Measurements from ENCODE around the gene ATOH8. TPM values are rescaled to one million over a fixed set of nuclear protein-coding genes. Genes with fewer than 3 reads are reported as not detected.

ATOH8 gene
- total RNA-seq, 4 donors from 2014 or later = 34.5 to 79.5 (median 59.6) TPM

DNA sequence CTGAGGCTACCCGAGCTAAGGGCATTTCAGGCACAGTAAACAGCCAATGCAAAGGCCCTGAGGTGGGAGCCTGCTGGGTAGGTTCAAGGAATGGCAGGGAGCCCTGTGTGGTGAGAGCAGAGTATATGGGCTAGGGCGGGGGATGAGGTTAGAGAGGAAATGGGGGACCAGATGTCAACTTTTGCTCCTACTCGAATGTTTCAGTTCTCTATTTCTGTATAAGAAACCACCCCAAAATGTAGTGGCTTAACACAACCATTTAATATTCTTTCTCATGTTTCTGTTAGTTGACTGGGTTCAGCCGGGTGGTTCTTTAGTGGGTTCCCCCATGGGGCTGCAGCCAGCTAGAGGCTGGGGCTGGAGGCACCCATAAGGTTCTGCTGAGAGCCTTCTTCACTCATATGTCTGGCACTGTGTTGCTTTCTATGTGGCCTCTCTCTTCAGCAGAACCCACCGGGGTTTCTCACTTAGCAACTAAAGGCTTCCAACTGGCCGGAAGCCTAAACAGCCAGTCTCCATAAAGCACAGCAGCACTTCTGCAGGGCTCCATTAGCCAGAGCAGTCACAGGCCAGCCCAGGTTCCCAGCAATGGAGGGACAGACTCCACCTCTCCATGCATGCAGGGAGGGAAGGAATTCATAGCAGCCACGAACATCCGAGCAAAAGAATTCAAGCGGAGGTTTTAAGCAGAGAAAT lies 5.6 kb upstream of the ATOH8 start:
- 85 to 94% methylated on average over 4 to 7 of the region's 9 CpGs for WGBS, 2 donors (ENCODE audit: low coverage in 1 of 2)
- ATAC-seq = no peak
- no peak overlapping the region for H3K4me3 ChIP-seq
- H3K27me3 ChIP-seq = no peaks in the 10 kb centered on the region
- TF ChIP-seq EP300 (IDR thresholded peaks at IDR 0.05) = no peak
- TF ChIP-seq, protein P1, sequence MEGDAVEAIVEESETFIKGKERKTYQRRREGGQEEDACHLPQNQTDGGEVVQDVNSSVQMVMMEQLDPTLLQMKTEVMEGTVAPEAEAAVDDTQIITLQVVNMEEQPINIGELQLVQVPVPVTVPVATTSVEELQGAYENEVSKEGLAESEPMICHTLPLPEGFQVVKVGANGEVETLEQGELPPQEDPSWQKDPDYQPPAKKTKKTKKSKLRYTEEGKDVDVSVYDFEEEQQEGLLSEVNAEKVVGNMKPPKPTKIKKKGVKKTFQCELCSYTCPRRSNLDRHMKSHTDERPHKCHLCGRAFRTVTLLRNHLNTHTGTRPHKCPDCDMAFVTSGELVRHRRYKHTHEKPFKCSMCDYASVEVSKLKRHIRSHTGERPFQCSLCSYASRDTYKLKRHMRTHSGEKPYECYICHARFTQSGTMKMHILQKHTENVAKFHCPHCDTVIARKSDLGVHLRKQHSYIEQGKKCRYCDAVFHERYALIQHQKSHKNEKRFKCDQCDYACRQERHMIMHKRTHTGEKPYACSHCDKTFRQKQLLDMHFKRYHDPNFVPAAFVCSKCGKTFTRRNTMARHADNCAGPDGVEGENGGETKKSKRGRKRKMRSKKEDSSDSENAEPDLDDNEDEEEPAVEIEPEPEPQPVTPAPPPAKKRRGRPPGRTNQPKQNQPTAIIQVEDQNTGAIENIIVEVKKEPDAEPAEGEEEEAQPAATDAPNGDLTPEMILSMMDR (IDR thresholded peaks at IDR 0.05) = no peak
- TF ChIP-seq POLR2A (IDR thresholded peaks at IDR 0.05) = no peak
- no peak for TF ChIP-seq POLR2AphosphoS5 (IDR thresholded peaks at IDR 0.05)
- H3K36me3 ChIP-seq = no peaks in the 10 kb centered on the region
- H3K9me3 ChIP-seq = no peaks in the 10 kb centered on the region
- peak overlapping the region in 3 of 4 donors; percentile 69 to 89 (median 78) for H3K27ac ChIP-seq
- peaks cover 10 to 89% (median 72%) of the 10 kb centered on the region in 3 donors for H3K4me1 ChIP-seq

- Histone ChIP-seq H3K27me3 (no peaks in the 10 kb centered on the region), H3K9me3 (no peaks in the 10 kb centered on the region), H3K36me3 (no peaks in the 10 kb centered on the region), H3K27ac (peak overlapping the region; percentile 19 to 89 (median 74)), H3K4me3 (no peak overlapping the region), H3K4me1 (peaks cover under 1 to 83% (median 64%) of the 10 kb centered on the region in 3 donors)
- 33 to 49% methylated on average over 3 to 4 of the region's 7 CpGs for WGBS, 2 donors (ENCODE audit: low coverage in 1 of 2)
- ATAC-seq = peak; percentile 63
- TF ChIP-seq POLR2AphosphoS5 (IDR thresholded peaks at IDR 0.05) = peak; percentile 37
- no peak for TF ChIP-seq POLR2A (IDR thresholded peaks at IDR 0.05)
- TF ChIP-seq, protein P1 (IDR thresholded peaks at IDR 0.05) = peak in 1 of 4 experiments; percentile 15
- no peak for TF ChIP-seq EP300 (IDR thresholded peaks at IDR 0.05)
Observed at GRCh38 chr2:85748985-85749875, 4.6 kb upstream of the ATOH8 start.

GRCh38 chr2:85750587-85751575 lies 2.9 kb upstream of the ATOH8 start:
- peaks cover 0 to 82% (median 52%) of the 10 kb centered on the region in 3 donors for H3K4me1 ChIP-seq
- peak overlapping the region in 3 of 4 donors; percentile 69 to 89 (median 78) for H3K27ac ChIP-seq
- WGBS, 2 donors (ENCODE audit: low coverage in 1 of 2) = 23 to 57% methylated on average over 1 to 7 of the region's 15 CpGs
- no peak for TF ChIP-seq POLR2AphosphoS5 (IDR thresholded peaks at IDR 0.05)
- TF ChIP-seq, protein P1 (IDR thresholded peaks at IDR 0.05) = peak in 3 of 4 experiments; percentile 81 to 87 (median 81)
- ATAC-seq = peak; percentile 30
- H3K4me3 ChIP-seq = no peak overlapping the region
- no peaks in the 10 kb centered on the region for H3K36me3 ChIP-seq
- no peaks in the 10 kb centered on the region for H3K27me3 ChIP-seq
- no peaks in the 10 kb centered on the region for H3K9me3 ChIP-seq

DNA sequence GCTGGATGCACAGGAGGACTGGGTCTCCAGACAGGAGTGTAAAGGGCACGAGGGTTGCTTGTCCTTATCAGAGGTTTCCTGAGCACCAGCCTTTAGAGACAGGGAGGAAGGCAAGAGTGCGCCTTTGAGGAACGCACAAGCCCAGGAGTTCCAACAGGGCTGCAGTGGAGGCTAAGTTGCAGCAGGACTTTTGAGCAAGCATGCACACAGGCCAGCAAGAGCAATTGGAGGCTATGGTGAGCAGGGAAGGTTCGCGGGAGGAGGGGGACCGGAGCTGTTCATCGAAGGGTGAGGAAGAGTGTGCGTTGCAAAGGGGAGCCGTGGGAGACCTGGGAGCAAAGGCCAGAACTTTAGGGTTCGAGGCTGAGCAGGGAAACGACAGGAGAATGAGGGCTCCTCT lies 2.2 kb upstream of the ATOH8 start:
- Histone ChIP-seq H3K27me3 (no peaks in the 10 kb centered on the region), H3K36me3 (no peaks in the 10 kb centered on the region), H3K9me3 (no peaks in the 10 kb centered on the region), H3K27ac (peak overlapping the region in 3 of 4 donors; percentile 69 to 89 (median 78)), H3K4me1 (peaks cover 0 to 82% (median 51%) of the 10 kb centered on the region in 3 donors), H3K4me3 (no peak overlapping the region)
- no peak for ATAC-seq
- TF ChIP-seq EP300 (IDR thresholded peaks at IDR 0.05) (no peak), POLR2AphosphoS5 (IDR thresholded peaks at IDR 0.05) (no peak), POLR2A (IDR thresholded peaks at IDR 0.05) (no peak)
- TF ChIP-seq, protein P1 (IDR thresholded peaks at IDR 0.05) = no peak
- WGBS, 2 donors (ENCODE audit: low coverage in 1 of 2) = 80 to 90% methylated on average over 8 to 9 of the region's 11 CpGs
